Right kidney (tissue), 1 donor: ENCODE measurements around the gene SPARC.

ENCODE experiments used
- DNase-seq: peaks from one replicate; pipeline ENCODE4 v3.0.0-alpha.2; 2016

Gene SPARC

GRCh38 chr5:151625285-151625684, 61.4 kb downstream of the SPARC start:
- no peak for DNase-seq

DNA sequence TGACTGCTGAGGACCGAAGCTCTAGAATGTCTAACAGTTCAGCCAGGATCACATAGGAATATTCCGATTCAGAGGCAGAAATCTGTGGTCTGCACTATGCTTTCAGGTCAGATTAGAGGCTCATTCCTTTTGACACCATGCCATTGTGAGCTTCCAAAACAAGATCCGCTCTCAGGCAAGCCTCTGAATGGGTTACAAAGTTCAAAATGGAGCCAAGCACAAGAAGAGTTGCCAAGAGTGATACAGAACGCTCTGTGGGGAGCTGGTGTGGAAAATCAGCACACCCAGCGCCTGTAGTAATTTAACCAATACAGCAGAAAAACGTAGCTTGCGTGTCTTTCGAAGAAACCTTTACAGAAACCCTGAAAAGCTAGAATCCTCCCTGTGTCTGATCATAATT, 62.2 kb downstream of the SPARC start:
- DNase-seq, result no peak

- no peak for DNase-seq
These were observed 64.2 kb downstream of the SPARC start for GRCh38 chr5:151622367-151623088.

- no peak for DNase-seq
These were observed 66.3 kb downstream of the SPARC start for GRCh38 chr5:151620461-151620840.

- DNase-seq, result no peak
These were observed 66.8 kb downstream of the SPARC start for GRCh38 chr5:151619812-151620460.

DNA sequence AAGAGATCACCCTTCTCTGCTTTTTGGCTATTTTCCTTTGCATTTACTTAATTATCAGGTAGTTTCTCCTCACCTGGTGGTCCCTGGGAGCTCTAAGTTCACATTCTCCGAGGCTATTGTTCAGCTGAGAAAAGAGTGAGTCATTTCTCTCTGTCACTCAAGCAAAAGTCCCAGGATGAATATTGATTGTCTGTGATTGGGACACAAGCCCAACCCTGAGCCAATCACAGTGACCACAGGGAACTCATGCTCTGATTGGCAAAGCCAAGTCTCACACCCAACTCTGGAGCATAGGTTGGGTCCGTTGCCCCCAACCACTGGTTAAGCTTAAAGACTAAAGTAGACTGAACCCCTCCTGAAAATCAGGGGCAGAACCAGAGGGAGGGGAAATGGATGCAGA, 67.8 kb downstream of the SPARC start:
- no peak for DNase-seq

GRCh38 chr5:151617841-151618710, 68.6 kb downstream of the SPARC start:
- no peak for DNase-seq

DNA sequence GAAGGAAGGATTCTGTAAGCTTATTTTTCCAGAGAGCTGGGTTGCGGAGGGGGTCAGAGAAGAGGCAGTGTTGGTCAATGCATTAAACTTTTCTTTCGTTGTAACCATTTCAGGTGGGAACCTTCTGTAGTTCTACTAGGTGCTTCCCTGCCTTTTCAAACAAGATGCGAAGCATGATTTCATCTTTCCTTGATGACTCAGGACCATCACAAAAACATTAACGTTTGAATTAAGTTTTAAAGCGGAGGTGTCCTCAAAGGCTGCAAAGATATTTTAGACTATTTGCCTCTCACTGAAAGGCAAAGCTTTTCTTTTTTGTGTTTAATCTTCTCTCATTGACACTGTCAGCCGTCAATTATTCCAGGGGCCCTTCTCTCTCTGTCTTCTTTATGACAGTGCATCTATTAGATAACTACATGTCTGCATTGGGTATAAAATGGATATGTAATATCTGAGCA, 69.3 kb downstream of the SPARC start:
- DNase-seq, result no peak

DNA sequence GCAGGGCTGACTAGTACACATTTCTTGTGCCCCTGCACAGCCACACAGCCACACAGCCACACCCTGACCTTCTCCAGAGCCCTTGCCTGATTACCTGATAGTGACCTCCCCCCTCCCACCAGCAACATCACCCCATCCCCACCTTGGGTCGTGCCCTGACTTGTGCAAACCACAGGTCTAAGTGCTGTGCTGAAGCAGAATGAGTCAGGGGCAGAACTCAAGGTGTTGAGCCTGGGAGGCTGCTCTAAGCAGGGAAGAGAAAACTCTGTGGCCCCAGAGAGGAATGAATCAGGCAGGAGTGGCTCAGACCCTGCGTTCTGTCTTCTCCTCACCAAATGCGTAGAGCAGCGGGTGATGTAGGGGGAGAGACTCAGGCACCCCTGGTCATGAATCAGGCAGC, 71.3 kb downstream of the SPARC start:
- no peak for DNase-seq

DNA sequence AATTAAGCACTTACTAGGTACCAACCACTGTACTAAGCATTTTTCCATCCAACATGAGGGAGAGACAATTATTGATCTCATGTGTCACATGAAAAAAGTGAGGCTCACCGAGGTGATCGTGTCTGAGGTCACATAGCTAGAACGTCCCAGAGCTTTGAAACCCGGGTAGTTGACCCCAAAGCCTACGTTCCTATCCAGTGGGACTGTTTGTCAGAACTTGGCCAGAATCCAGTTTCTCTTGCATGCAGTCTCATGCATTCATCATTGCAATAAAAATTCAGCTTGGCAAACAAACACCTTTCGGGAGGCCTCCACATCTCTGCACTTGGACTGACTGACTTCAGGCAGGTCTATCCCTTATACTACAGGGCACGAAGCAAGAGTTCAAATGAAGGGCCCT, 72.2 kb downstream of the SPARC start:
- DNase-seq, result no peak

GRCh38 chr5:151612689-151613427, 73.9 kb downstream of the SPARC start:
- no peak for DNase-seq

- DNase-seq, result no peak
These were observed 75.5 kb downstream of the SPARC start for GRCh38 chr5:151611127-151611775.
